Hair follicular keratinocyte (primary cell): Measurements from ENCODE around the gene DMGDH. TPM values are rescaled to one million over a fixed set of nuclear protein-coding genes. Genes with fewer than 3 reads are reported as not detected.

Experiments
- total RNA-seq: library from RNA; depleted of rRNA; stranded (reverse); fragments of >200 nt; gene quantifications from 2 replicates; pipeline ENCODE4 v1.2.3, GENCODE V29; 2015

The DMGDH gene
- total RNA-seq: not detected in 2 replicates

DNA sequence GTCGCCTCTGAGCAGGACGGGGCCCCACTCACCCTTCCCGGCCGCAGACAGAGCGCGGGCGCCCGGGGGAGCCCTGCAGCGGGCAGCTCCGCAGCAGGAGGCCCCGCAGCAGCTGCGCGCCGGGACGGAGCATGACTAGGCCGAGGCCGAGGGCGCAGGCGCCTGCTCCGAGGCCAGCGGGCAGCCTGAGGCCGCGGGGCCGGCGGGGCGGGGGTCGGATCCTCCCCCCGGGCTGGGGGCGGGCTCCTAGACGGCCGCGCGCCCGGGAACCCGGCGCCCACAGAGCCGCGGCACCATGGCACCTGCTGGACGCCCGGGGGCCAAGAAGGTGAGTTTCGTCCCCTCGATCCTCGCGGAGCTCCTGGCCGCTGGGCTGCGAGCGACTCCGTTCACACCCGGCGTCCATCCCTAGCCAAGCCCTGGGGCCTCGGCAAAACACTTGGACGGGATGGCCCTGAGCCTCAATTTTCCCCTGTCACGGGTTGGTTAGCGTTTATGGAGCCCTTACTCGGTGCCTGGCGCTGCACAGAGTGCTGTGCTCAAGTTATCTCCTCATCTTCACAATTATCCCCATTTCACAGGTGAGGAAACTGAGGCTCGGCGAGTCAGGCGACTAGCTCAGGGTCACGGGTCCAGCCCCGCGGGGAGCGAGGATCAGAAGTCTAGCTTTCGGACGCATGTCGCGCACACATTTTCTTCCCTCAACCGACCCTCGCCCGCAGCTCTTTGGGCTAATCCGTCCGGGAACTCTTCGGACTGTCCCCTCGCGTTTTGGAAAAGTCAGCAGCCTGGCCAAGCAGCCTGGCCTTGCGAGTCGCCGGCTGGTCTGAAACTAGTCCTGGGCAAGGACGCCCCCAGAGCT lies at the start of gene DMGDH, which contains the start of gene BHMT2:
TSS of gene DMGDH (minus strand) at position 187 of the 862 bp plus-strand sequence. CDS start at position 133, 54 bp downstream.
TSS of gene BHMT2 (plus strand) at position 280 of the 862 bp plus-strand sequence. CDS start at position 296, 16 bp downstream.

DNA sequence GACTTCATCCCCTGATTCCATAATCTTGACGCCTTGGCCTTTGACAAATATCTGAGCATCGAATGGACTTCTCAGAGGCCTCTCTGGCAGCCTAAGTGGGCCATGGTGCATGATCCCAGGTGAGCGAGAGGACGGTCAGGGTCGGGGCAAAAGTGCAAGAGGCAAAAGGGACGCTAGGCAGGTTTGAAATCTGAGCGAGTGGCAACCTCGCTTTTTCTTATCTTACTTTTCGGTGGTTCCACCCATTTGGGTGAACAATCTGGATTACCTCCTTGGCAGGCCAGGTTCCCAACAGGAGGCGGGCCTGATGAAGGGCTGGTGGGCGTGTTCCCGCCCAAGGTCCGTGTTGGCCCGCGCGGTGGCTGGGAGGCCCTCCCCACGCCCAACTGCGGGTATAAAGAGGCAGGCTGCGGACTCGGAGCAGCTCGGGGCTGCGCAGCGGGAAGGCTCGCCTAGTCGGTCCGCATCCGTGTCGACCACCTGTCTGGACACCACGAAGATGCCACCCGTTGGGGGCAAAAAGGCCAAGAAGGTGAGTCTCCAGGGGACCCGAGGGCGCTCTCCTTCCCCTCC lies 42.0 kb upstream of the DMGDH start, which contains the start of gene BHMT:
TSS of gene BHMT (plus strand) at position 423 of the 573 bp plus-strand sequence. CDS start at position 500, 77 bp downstream.

DNA sequence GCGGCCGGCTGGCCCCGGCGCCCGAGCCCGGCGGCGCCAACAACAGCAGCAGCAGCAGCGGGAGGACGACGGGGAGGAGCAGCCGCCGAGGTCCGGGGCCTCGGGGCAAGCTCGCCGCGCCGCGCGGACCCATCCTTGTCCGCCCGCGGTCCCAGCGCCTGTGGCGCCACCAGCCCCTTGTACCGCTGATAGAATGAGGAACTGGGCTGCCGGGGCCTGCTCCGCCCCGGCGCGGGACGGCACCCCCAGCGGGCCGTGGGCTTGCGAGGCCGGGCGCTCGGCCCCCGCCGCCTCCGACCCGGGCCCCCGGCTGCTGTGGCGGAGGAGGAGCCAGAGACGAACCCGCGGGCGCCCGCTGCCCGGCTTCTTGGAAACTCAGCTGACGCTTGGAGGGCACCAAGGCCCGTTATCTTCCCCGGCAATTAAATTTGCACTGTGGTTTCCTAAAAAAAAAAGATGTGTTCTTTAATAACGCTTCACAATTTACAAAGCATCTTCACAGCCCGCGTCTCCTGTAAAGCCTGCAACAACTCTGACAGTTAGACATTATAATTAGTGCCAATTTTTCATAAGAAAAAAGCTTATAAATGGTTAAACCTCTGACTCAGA lies 84.3 kb downstream of the DMGDH start, which contains the start of gene ARSB:
TSS of gene ARSB (minus strand) at position 195 of the 609 bp plus-strand sequence. CDS start at position 133, 62 bp downstream.

Other genes starting within 250 kb of the DMGDH start
- gene ARSB, start 84.4 kb downstream of the DMGDH start, total RNA-seq: 4.8 and 6.6 TPM in 2 replicates
- gene BHMT2, start 93 bp upstream of the DMGDH start, total RNA-seq: not detected in 2 replicates
- gene BHMT, start 42.1 kb upstream of the DMGDH start, total RNA-seq: not detected in 2 replicates
- 1.9 and 4.5 TPM in 2 replicates for gene JMY, start 166.5 kb upstream of the DMGDH start, total RNA-seq